Loucy (cell line): Measurements from ENCODE around the gene CYP27A1.

Source experiments
- H2AFZ ChIP-seq: fragments of 200-600 bp; sonication (generic); 2 replicates; pipeline ENCODE4 v1.6.0; 2016; ENCODE audit warnings: antibody characterized with exemption, mild to moderate bottlenecking, low read length, moderate library complexity
- H3F3A ChIP-seq: fragments of 200-600 bp; 2 replicates; pipeline ENCODE4 v1.6.0; 2016; ENCODE audit warnings: antibody characterized with exemption, low read depth, mild to moderate bottlenecking
- H3K27me3 ChIP-seq: fragments of 200-600 bp; sonication (generic); 2 replicates; pipeline ENCODE4 v1.6.1; 2014; ENCODE audit warnings: low read length, mild to moderate bottlenecking; ENCODE audit not compliant: insufficient read depth, poor library complexity, severe bottlenecking
- H3K36me3 ChIP-seq: fragments of 200-600 bp; sonication (generic); 2 replicates; pipeline ENCODE4 v1.6.1; 2016; ENCODE audit warnings: low read length; ENCODE audit not compliant: insufficient read depth
- H3K4me1 ChIP-seq: fragments of 200-600 bp; sonication (generic); 2 replicates; pipeline ENCODE4 v1.5.1; 2014; ENCODE audit warnings: low read length, mild to moderate bottlenecking; ENCODE audit not compliant: insufficient read depth, poor library complexity, severe bottlenecking
- H3K4me2 ChIP-seq: fragments of 200-600 bp; sonication (generic); 2 replicates; pipeline ENCODE4 v1.6.0; 2014; ENCODE audit warnings: antibody characterized with exemption, low read length, low read depth, mild to moderate bottlenecking; ENCODE audit not compliant: poor library complexity, severe bottlenecking
- H3K4me3 ChIP-seq: fragments of 200-600 bp; sonication (generic); 2 replicates; pipeline ENCODE4 v1.5.1; 2014; ENCODE audit warnings: low read length, mild to moderate bottlenecking, mixed read lengths; ENCODE audit not compliant: poor library complexity, severe bottlenecking
- H3K79me2 ChIP-seq: fragments of 200-600 bp; sonication (generic); 2 replicates; pipeline ENCODE4 v1.6.1; 2014; ENCODE audit warnings: low read length; ENCODE audit not compliant: insufficient read depth
- H3K9ac ChIP-seq: fragments of 200-600 bp; sonication (generic); 2 replicates; pipeline ENCODE4 v1.6.0; 2014; ENCODE audit warnings: mild to moderate bottlenecking, low read depth, low read length, moderate library complexity; ENCODE audit not compliant: poor library complexity, severe bottlenecking
- H3K9me2 ChIP-seq: fragments of 200-600 bp; sonication (generic); replicated peaks from 2 replicates; pipeline ENCODE4 v1.6.1; 2016; ENCODE audit warnings: low read depth, low read length, mixed read lengths
- H3K9me3 ChIP-seq: fragments of 200-600 bp; sonication (generic); 2 replicates; pipeline ENCODE4 v1.6.1; 2014; ENCODE audit warnings: mild to moderate bottlenecking, antibody characterized with exemption, low read length, low read depth; ENCODE audit not compliant: insufficient read depth
- H4K20me1 ChIP-seq: fragments of 200-600 bp; sonication (generic); 2 replicates; pipeline ENCODE4 v1.6.0; 2014; ENCODE audit warnings: antibody characterized with exemption, low read length, mild to moderate bottlenecking; ENCODE audit not compliant: insufficient read depth, poor library complexity, severe bottlenecking
- CTCF ChIP-seq: fragments of 200-600 bp; sonication (generic); conservative IDR thresholded peaks from 2 replicates; pipeline ENCODE4 v1.5.1; 2014; ENCODE audit warnings: mild to moderate bottlenecking, antibody characterized with exemption, low read length
- EZH2phosphoT487 ChIP-seq: fragments of 200-600 bp; IDR thresholded peaks from 2 replicates; pipeline ENCODE4 v1.6.1; 2018; ENCODE audit warnings: antibody characterized with exemption, mild to moderate bottlenecking, moderate library complexity, borderline replicate concordance

CYP27A1 gene

GRCh38 chr2:218781691-218782527, at the start of gene CYP27A1:
Gene CYP27A1 (plus strand): TSS chr2:218782147. CDS start chr2:218782183, 36 bp downstream.
- H3K9me3 ChIP-seq: no peaks in the 10 kb centered on the region
- TF ChIP-seq EZH2phosphoT487 (no peak), CTCF (no peak)
- no peaks in the 10 kb centered on the region for H3K27me3 ChIP-seq
- no peaks in the 10 kb centered on the region for H3K4me1 ChIP-seq
- H3K4me3 ChIP-seq: no peak within 1 kb of the TSS
- H3F3A ChIP-seq: no peaks in the 10 kb centered on the region
- H3K9ac ChIP-seq: no peak within 1 kb of the TSS
- H2AFZ ChIP-seq: no peak within 1 kb of the TSS
- H3K9me2 ChIP-seq: no peaks in the 10 kb centered on the region
- no peaks in the 10 kb centered on the region for H4K20me1 ChIP-seq
- no peak within 1 kb of the TSS for H3K4me2 ChIP-seq
- no peaks in the 10 kb centered on the region for H3K79me2 ChIP-seq
- H3K36me3 ChIP-seq: no peaks in the 10 kb centered on the region

DNA sequence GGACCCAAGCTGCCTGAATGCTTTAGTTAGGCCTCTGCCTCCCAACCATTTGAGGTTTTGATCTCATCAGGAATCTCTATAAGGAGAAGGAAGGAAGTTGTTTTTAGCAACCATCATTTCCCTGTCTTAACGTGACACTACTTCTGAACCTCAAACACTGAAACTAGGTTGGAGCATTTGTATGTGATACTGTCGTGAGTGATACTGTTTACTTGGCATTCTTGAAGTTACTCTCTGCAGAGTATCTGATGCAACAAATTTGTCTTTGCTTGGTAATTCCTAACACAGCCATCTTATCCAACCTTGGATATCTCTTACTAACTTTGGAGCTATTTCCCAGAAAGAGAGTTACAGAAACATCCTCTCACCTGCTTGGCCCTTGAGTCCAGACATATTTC, 49.2 kb upstream of the CYP27A1 start:
- Histone ChIP-seq H3K4me3 (no peak overlapping the region), H4K20me1 (no peaks in the 10 kb centered on the region), H3K9ac (no peak overlapping the region), H3K4me2 (no peak overlapping the region), H3F3A (no peaks in the 10 kb centered on the region), H3K36me3 (peaks cover 19% of the 10 kb centered on the region; the same call in 1 of the 2 replicates), H3K79me2 (peaks cover 2% of the 10 kb centered on the region; the same call in 1 of the 2 replicates), H2AFZ (no peak overlapping the region), H3K9me3 (no peaks in the 10 kb centered on the region), H3K27me3 (no peaks in the 10 kb centered on the region), H3K9me2 (no peaks in the 10 kb centered on the region), H3K4me1 (no peaks in the 10 kb centered on the region)
- TF ChIP-seq CTCF (no peak), EZH2phosphoT487 (no peak)

GRCh38 chr2:218733171-218734021, 48.6 kb upstream of the CYP27A1 start:
- Histone ChIP-seq H3K9ac (no peak overlapping the region), H3K4me3 (no peak overlapping the region), H3K4me1 (no peaks in the 10 kb centered on the region), H3K36me3 (peaks cover 23% of the 10 kb centered on the region; the same call in 1 of the 2 replicates), H3F3A (no peaks in the 10 kb centered on the region), H3K79me2 (peaks cover 2% of the 10 kb centered on the region; the same call in 1 of the 2 replicates), H3K9me3 (no peaks in the 10 kb centered on the region), H3K9me2 (no peaks in the 10 kb centered on the region), H4K20me1 (no peaks in the 10 kb centered on the region), H3K4me2 (no peak overlapping the region), H3K27me3 (no peaks in the 10 kb centered on the region), H2AFZ (no peak overlapping the region)
- TF ChIP-seq EZH2phosphoT487 (no peak), CTCF (no peak)
